Measurements from ENCODE around the gene TMEM266. TPM values are rescaled to one million over a fixed set of nuclear protein-coding genes. Genes with fewer than 3 reads are reported as not detected.

TMEM266 gene
- total and polyA plus RNA-seq, 2 experiments from 2014 or later, result 0.42 to 5.0 TPM

DNA sequence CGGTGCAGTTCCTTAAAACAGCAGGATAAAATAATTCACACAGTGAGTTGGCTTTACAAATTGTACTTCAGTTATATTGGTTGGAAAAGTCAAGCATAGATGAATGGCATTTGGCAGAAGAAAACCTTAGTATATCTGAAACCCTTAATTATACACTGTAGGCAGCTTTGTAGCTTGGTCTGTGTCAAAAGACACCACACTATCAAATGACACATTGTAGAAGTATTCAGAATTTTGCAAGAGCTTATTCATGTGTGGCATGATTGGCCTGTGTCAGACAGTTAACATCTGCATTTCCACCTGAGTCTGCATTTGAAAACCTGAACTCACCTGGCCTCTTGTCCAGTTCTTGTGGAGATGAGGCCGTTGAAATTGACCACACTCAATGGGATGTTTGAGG, 13.8 kb downstream of the TMEM266 start:
- Histone ChIP-seq H3K79me2 (replicated peaks; ENCODE audit: insufficient read depth) (no peaks in the 10 kb centered on the region), H4K20me1 (replicated peaks; ENCODE audit: insufficient read depth) (no peaks in the 10 kb centered on the region), H3K9me2 (ENCODE audit: insufficient read depth) (0 out of 2 replicates have a peak, but pooled peaks cover 3% of the 10 kb centered on the region), H3K36me3 (ENCODE audit: insufficient read depth) (no peaks in the 10 kb centered on the region), H3K4me1 (ENCODE audit: insufficient read depth) (no peaks in the 10 kb centered on the region; the same call in 1 of the 2 replicates), H3K27ac (ENCODE audit: low read depth) (no peak overlapping the region), H3F3A (replicated peaks; ENCODE audit: low read depth) (no peaks in the 10 kb centered on the region), H3K4me2 (no peak overlapping the region), H3K27me3 (ENCODE audit: insufficient read depth) (no peaks in the 10 kb centered on the region), H3K4me3 (no peak overlapping the region), H2AFZ (no peak overlapping the region)
- no peak for ATAC-seq
- Mint-ChIP-seq H3K4me1 (peaks cover 4% of the 10 kb centered on the region; the same call in 1 of the 3 replicates), H3K4me3 (no peak overlapping the region), H3K27me3 (ENCODE audit: insufficient read depth, low read depth, poor library complexity) (no peaks in the 10 kb centered on the region), H3K27ac (no peak overlapping the region), H3K9me3 (no peaks in the 10 kb centered on the region), H3K36me3 (ENCODE audit: low read depth) (no peaks in the 10 kb centered on the region)
- no peak for DNase-seq (ENCODE audit: low spot score)
- no peak for TF ChIP-seq EZH2phosphoT487 (IDR thresholded peaks at IDR 0.05; ENCODE audit: unreplicated experiment)

GRCh38 chr15:76075046-76075445, 15.3 kb downstream of the TMEM266 start:
- no peak overlapping the region for H2AFZ ChIP-seq
- no peak overlapping the region for H3K27ac ChIP-seq (ENCODE audit: low read depth)
- H3K9me2 ChIP-seq (ENCODE audit: insufficient read depth), result 0 out of 2 replicates have a peak, but pooled peaks cover 3% of the 10 kb centered on the region
- Mint-ChIP-seq H3K4me3 (no peak overlapping the region), H3K36me3 (ENCODE audit: low read depth) (no peaks in the 10 kb centered on the region), H3K27ac (no peak overlapping the region), H3K9me3 (no peaks in the 10 kb centered on the region), H3K27me3 (ENCODE audit: insufficient read depth, low read depth, poor library complexity) (peaks cover 4% of the 10 kb centered on the region), H3K4me1 (peaks cover 4% of the 10 kb centered on the region; the same call in 1 of the 3 replicates)
- no peak overlapping the region for H3K4me3 ChIP-seq
- H3K36me3 ChIP-seq (ENCODE audit: insufficient read depth), result no peaks in the 10 kb centered on the region
- H3K79me2 ChIP-seq (replicated peaks; ENCODE audit: insufficient read depth), result no peaks in the 10 kb centered on the region
- no peaks in the 10 kb centered on the region for H4K20me1 ChIP-seq (replicated peaks; ENCODE audit: insufficient read depth)
- H3F3A ChIP-seq (replicated peaks; ENCODE audit: low read depth), result no peaks in the 10 kb centered on the region
- no peaks in the 10 kb centered on the region; the same call in 1 of the 2 replicates for H3K4me1 ChIP-seq (ENCODE audit: insufficient read depth)
- H3K27me3 ChIP-seq (ENCODE audit: insufficient read depth), result no peaks in the 10 kb centered on the region
- H3K4me2 ChIP-seq, result no peak overlapping the region
- ATAC-seq, result no peak
- no peak for DNase-seq (ENCODE audit: low spot score)
- TF ChIP-seq, protein P1, sequence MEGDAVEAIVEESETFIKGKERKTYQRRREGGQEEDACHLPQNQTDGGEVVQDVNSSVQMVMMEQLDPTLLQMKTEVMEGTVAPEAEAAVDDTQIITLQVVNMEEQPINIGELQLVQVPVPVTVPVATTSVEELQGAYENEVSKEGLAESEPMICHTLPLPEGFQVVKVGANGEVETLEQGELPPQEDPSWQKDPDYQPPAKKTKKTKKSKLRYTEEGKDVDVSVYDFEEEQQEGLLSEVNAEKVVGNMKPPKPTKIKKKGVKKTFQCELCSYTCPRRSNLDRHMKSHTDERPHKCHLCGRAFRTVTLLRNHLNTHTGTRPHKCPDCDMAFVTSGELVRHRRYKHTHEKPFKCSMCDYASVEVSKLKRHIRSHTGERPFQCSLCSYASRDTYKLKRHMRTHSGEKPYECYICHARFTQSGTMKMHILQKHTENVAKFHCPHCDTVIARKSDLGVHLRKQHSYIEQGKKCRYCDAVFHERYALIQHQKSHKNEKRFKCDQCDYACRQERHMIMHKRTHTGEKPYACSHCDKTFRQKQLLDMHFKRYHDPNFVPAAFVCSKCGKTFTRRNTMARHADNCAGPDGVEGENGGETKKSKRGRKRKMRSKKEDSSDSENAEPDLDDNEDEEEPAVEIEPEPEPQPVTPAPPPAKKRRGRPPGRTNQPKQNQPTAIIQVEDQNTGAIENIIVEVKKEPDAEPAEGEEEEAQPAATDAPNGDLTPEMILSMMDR (conservative IDR thresholded peaks at IDR 0.05; ENCODE audit: low read depth in 2 of 2), result no peak
- TF ChIP-seq, protein P2, sequence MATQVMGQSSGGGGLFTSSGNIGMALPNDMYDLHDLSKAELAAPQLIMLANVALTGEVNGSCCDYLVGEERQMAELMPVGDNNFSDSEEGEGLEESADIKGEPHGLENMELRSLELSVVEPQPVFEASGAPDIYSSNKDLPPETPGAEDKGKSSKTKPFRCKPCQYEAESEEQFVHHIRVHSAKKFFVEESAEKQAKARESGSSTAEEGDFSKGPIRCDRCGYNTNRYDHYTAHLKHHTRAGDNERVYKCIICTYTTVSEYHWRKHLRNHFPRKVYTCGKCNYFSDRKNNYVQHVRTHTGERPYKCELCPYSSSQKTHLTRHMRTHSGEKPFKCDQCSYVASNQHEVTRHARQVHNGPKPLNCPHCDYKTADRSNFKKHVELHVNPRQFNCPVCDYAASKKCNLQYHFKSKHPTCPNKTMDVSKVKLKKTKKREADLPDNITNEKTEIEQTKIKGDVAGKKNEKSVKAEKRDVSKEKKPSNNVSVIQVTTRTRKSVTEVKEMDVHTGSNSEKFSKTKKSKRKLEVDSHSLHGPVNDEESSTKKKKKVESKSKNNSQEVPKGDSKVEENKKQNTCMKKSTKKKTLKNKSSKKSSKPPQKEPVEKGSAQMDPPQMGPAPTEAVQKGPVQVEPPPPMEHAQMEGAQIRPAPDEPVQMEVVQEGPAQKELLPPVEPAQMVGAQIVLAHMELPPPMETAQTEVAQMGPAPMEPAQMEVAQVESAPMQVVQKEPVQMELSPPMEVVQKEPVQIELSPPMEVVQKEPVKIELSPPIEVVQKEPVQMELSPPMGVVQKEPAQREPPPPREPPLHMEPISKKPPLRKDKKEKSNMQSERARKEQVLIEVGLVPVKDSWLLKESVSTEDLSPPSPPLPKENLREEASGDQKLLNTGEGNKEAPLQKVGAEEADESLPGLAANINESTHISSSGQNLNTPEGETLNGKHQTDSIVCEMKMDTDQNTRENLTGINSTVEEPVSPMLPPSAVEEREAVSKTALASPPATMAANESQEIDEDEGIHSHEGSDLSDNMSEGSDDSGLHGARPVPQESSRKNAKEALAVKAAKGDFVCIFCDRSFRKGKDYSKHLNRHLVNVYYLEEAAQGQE (IDR thresholded peaks at IDR 0.05; ENCODE audit: unreplicated experiment), result no peak
- no peak for TF ChIP-seq EZH2 (IDR thresholded peaks at IDR 0.05; ENCODE audit: low read depth, unreplicated experiment)
- no peak for TF ChIP-seq POLR2AphosphoS5 (IDR thresholded peaks at IDR 0.05; ENCODE audit: low read depth)
- TF ChIP-seq ETS1 (IDR thresholded peaks at IDR 0.05), result no peak
- no peak for TF ChIP-seq EZH2phosphoT487 (IDR thresholded peaks at IDR 0.05; ENCODE audit: unreplicated experiment)
- TF ChIP-seq ZNF114 (CRISPR knock-in tag; IDR thresholded peaks at IDR 0.05), result no peak
- TF ChIP-seq STAT1 (IDR thresholded peaks at IDR 0.05; ENCODE audit: unreplicated experiment), result no peak
- TF ChIP-seq JUNB (IDR thresholded peaks at IDR 0.05; ENCODE audit: unreplicated experiment), result no peak
- no peak for TF ChIP-seq ZNF331 (CRISPR knock-in tag; IDR thresholded peaks at IDR 0.05; ENCODE audit: low read depth)
- no peak for TF ChIP-seq NANOG (IDR thresholded peaks at IDR 0.05; ENCODE audit: borderline replicate concordance)
- no peak for TF ChIP-seq CREB1 (CRISPR knock-in tag; IDR thresholded peaks at IDR 0.05; ENCODE audit: low read depth)

Measured in GM23338 (cell line).